ENCODE results near the gene SGSH. TPM values are rescaled to one million over a fixed set of nuclear protein-coding genes. Genes with fewer than 3 reads are reported as not detected.

SGSH gene
- total RNA-seq, 1 donor from 2014 or later: 43.9 TPM

DNA sequence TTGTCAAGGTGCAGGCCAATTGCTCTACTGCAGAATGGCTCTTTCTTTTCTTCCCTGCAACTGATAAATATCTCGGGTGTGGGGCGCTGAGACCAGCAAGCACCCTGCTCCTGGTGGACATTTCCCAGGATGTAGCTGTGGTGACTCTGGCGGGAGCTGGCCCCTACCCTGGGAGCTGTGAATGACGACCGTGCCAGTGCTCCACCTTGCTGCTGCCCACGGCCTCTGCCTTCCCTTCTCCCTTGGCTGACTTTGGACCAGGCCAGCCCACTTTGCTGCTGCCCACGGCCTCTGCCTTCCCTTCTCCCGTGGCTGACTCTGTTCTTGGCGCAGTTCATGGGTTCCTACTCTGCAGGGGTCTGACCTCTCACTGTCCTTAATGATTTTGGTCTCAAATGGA lies 34.2 kb downstream of the SGSH start:
- peaks cover 22% of the 10 kb centered on the region for H3K27me3 Mint-ChIP-seq
- H3K27ac Mint-ChIP-seq: no peak overlapping the region
- H3K4me1 Mint-ChIP-seq (ENCODE audit: low read depth): no peaks in the 10 kb centered on the region
- DNase-seq (ENCODE audit: low spot score, unreplicated experiment): no peak
- TF ChIP-seq, protein P1, sequence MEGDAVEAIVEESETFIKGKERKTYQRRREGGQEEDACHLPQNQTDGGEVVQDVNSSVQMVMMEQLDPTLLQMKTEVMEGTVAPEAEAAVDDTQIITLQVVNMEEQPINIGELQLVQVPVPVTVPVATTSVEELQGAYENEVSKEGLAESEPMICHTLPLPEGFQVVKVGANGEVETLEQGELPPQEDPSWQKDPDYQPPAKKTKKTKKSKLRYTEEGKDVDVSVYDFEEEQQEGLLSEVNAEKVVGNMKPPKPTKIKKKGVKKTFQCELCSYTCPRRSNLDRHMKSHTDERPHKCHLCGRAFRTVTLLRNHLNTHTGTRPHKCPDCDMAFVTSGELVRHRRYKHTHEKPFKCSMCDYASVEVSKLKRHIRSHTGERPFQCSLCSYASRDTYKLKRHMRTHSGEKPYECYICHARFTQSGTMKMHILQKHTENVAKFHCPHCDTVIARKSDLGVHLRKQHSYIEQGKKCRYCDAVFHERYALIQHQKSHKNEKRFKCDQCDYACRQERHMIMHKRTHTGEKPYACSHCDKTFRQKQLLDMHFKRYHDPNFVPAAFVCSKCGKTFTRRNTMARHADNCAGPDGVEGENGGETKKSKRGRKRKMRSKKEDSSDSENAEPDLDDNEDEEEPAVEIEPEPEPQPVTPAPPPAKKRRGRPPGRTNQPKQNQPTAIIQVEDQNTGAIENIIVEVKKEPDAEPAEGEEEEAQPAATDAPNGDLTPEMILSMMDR (IDR thresholded peaks at IDR 0.05; ENCODE audit: unreplicated experiment): no peak
- H3K4me3 Mint-ChIP-seq (ENCODE audit: low read depth): no peak overlapping the region
- H3K9me3 Mint-ChIP-seq (ENCODE audit: low read depth): no peaks in the 10 kb centered on the region
- H3K36me3 Mint-ChIP-seq (ENCODE audit: insufficient read depth): no peaks in the 10 kb centered on the region

DNA sequence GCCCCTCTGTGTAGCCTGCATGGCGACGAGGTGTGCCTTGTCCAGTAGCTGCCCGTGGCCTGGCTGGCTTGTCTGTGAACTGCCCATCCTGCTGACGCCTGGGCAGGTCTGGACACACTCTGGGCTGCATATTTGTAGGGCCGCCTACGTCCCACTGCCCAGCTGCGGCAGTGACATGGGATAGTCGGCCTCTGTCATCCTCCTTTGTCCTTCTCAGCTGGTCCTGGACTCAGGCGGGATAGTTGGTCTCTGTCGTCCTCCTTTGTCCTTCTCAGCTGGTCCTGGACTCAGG lies 35.8 kb downstream of the SGSH start:
- no peaks in the 10 kb centered on the region for H3K4me1 Mint-ChIP-seq (ENCODE audit: low read depth)
- no peak for DNase-seq (ENCODE audit: low spot score, unreplicated experiment)
- H3K9me3 Mint-ChIP-seq (ENCODE audit: low read depth): no peaks in the 10 kb centered on the region
- no peak overlapping the region for H3K27ac Mint-ChIP-seq
- no peaks in the 10 kb centered on the region for H3K36me3 Mint-ChIP-seq (ENCODE audit: insufficient read depth)
- TF ChIP-seq, protein P1 (IDR thresholded peaks at IDR 0.05; ENCODE audit: unreplicated experiment): no peak
- H3K27me3 Mint-ChIP-seq: peaks cover 21% of the 10 kb centered on the region
- H3K4me3 Mint-ChIP-seq (ENCODE audit: low read depth): no peak overlapping the region

DNA sequence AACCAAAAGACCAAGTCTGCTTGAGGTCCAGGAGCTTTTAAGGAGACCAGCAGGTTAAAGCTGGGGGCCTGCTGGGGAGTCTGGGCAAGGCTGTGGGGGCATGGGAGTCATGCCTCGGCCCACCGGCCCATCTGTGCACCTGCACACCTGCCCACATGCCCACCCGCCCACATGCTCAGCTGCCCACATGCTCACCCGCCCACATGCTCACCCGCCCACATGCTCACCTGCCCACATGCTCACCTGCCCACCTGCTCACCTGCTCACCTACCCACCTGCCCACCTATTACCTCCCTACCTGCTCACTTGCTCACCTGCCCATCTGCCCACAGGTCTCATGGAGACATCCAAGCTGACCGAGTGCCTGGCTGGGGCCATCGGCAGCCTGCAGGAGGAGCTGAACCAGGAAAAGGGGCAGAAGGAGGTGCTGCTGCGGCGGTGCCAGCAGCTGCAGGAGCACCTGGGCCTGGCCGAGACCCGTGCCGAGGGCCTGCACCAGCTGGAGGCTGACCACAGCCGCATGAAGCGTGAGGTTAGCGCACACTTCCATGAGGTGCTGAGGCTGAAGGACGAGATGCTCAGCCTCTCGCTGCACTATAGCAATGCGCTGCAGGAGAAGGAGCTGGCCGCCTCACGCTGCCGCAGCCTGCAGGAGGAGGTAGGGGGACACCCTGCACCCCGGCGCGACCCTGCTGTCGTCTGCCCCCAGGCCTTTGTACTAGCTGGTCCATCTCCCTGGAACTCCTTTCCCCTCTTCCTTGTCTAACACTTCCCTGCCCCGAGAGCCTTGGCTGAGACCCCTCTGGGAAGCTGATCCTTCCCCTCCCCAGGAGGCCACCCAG lies 36.3 kb downstream of the SGSH start:
- Mint-ChIP-seq H3K27ac (no peak overlapping the region), H3K27me3 (peaks cover 21% of the 10 kb centered on the region), H3K36me3 (ENCODE audit: insufficient read depth) (no peaks in the 10 kb centered on the region), H3K9me3 (ENCODE audit: low read depth) (no peaks in the 10 kb centered on the region), H3K4me3 (ENCODE audit: low read depth) (no peak overlapping the region), H3K4me1 (ENCODE audit: low read depth) (no peaks in the 10 kb centered on the region)
- TF ChIP-seq, protein P1 (IDR thresholded peaks at IDR 0.05; ENCODE audit: unreplicated experiment): no peak
- DNase-seq (ENCODE audit: low spot score, unreplicated experiment): no peak

DNA sequence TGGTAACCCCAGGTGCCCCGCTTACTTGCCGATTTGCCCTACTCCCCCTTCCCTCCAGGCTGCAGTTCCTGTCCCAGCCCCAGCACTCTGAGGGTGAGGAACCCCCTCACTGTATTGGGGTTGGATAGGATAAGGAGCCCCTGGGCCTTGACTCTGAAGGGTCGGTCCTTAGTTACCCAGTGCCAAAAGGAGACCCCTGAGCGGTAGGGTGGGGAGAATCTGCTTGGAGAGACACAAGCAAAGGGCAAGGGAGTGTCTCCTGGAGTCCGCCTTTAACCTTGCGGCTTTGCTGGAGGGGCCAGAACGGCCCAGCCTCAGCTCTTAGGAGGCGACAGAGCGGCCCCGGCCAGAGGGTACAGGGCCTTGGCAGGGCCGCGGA lies 37.3 kb downstream of the SGSH start:
- H3K36me3 Mint-ChIP-seq (ENCODE audit: insufficient read depth): no peaks in the 10 kb centered on the region
- TF ChIP-seq, protein P1 (IDR thresholded peaks at IDR 0.05; ENCODE audit: unreplicated experiment): no peak
- peaks cover 21% of the 10 kb centered on the region for H3K27me3 Mint-ChIP-seq
- no peak overlapping the region for H3K27ac Mint-ChIP-seq
- no peak for DNase-seq (ENCODE audit: low spot score, unreplicated experiment)
- H3K9me3 Mint-ChIP-seq (ENCODE audit: low read depth): no peaks in the 10 kb centered on the region
- H3K4me1 Mint-ChIP-seq (ENCODE audit: low read depth): no peaks in the 10 kb centered on the region
- H3K4me3 Mint-ChIP-seq (ENCODE audit: low read depth): no peak overlapping the region

DNA sequence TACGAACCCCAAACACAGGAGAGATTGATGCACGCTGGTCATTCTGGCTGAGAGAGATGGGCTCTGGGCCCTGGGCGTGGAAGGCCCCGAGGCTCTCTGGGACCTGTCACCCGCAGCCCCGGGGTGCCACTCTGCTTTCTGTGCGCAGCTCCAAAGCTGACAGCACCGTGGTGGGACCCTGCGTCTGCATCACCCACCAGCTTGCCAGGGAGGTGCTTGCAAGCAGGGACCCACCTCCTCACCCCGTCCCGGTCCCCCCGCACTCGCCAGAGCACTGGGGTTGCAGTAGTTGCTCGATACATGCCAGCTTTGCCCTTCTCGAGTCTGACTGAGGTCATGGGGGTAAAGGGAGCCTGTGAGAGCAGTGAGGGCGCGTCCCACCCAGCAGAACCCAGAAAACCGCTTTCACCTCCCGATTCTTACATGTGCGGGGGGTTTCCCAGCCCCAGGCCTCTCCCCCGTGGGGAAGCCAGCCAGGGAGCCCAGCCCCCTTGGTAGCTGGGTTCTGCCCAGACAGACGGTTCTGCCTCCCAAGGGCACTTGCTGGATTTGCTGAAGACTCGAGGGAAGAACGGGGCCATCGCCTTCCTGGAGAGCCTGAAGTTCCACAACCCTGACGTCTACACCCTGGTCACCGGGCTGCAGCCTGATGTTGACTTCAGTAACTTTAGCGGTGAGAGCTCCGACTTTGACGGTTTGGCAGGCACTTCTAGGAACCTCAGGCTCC lies 37.9 kb downstream of the SGSH start:
- no peak overlapping the region for H3K4me3 Mint-ChIP-seq (ENCODE audit: low read depth)
- no peaks in the 10 kb centered on the region for H3K4me1 Mint-ChIP-seq (ENCODE audit: low read depth)
- H3K9me3 Mint-ChIP-seq (ENCODE audit: low read depth): no peaks in the 10 kb centered on the region
- no peak for DNase-seq (ENCODE audit: low spot score, unreplicated experiment)
- TF ChIP-seq, protein P1 (IDR thresholded peaks at IDR 0.05; ENCODE audit: unreplicated experiment): no peak
- H3K27ac Mint-ChIP-seq: no peak overlapping the region
- H3K36me3 Mint-ChIP-seq (ENCODE audit: insufficient read depth): no peaks in the 10 kb centered on the region
- peaks cover 19% of the 10 kb centered on the region for H3K27me3 Mint-ChIP-seq

Data from progenitor cell of endocrine pancreas (in vitro differentiated cells).